SU-DHL-6 (cell line): ENCODE measurements around the gene GNAQ.

Experiments
- H2AFZ ChIP-seq: fragments of 200-600 bp; sonication (generic); 2 replicates; pipeline ENCODE4 v1.6.1; 2014; ENCODE audit warnings: low read depth, mild to moderate bottlenecking, moderate library complexity, mixed read lengths, antibody characterized with exemption, low read length; ENCODE audit not compliant: severe bottlenecking
- H3F3A ChIP-seq: fragments of 200-600 bp; shearing (Covaris generic); 2 replicates; pipeline ENCODE4 v1.6.0; 2016; ENCODE audit warnings: antibody characterized with exemption, mild to moderate bottlenecking; ENCODE audit not compliant: insufficient read depth
- H3K27ac ChIP-seq: fragments of 200-600 bp; sonication (generic); 2 replicates; pipeline ENCODE4 v1.5.1; 2016; ENCODE audit warnings: low read depth, mild to moderate bottlenecking, low read length, moderate library complexity, mixed read lengths
- H3K27me3 ChIP-seq: fragments of 200-600 bp; sonication (generic), shearing (Covaris generic); 2 replicates; pipeline ENCODE4 v1.6.0; 2014; ENCODE audit warnings: mild to moderate bottlenecking, low read length
- H3K36me3 ChIP-seq: fragments of 200-600 bp; sonication (generic); 2 replicates; pipeline ENCODE4 v1.6.1; 2014; ENCODE audit warnings: mild to moderate bottlenecking, low read length, mixed read lengths
- H3K4me2 ChIP-seq: fragments of 300-600, 200-600 bp; shearing (Covaris generic), sonication (generic); 2 replicates; pipeline ENCODE4 v1.6.0; 2014; ENCODE audit warnings: low read length, low read depth, mild to moderate bottlenecking; ENCODE audit not compliant: poor library complexity, severe bottlenecking
- H3K4me3 ChIP-seq: fragments of 200-600 bp; sonication (generic); 2 replicates; pipeline ENCODE4 v1.5.1; 2014; ENCODE audit warnings: antibody characterized with exemption, low read length, mild to moderate bottlenecking, mixed read lengths; ENCODE audit not compliant: insufficient read depth, poor library complexity, severe bottlenecking
- H3K79me2 ChIP-seq: fragments of 200-600 bp; sonication (generic); 2 replicates; pipeline ENCODE4 v1.6.1; 2014; ENCODE audit warnings: mild to moderate bottlenecking, low read length, moderate library complexity; ENCODE audit not compliant: insufficient read depth
- H3K9ac ChIP-seq: fragments of 200-600 bp; sonication (generic); 2 replicates; pipeline ENCODE4 v1.7.0; 2014; ENCODE audit warnings: mild to moderate bottlenecking, low read length
- H3K9me2 ChIP-seq: fragments of 200-600 bp; sonication (generic); replicated peaks from 2 replicates; pipeline ENCODE4 v1.6.1; 2014; ENCODE audit warnings: low read length; ENCODE audit not compliant: insufficient read depth
- H3K9me3 ChIP-seq: fragments of 200-600 bp; sonication (generic); 2 replicates; pipeline ENCODE4 v1.6.1; 2014; ENCODE audit warnings: low read length, mixed read lengths; ENCODE audit not compliant: insufficient read depth
- H4K20me1 ChIP-seq: fragments of 200-600 bp; sonication (generic); 2 replicates; pipeline ENCODE4 v1.6.1; 2014; ENCODE audit warnings: low read depth, mild to moderate bottlenecking, antibody characterized with exemption, low read length, moderate library complexity, mixed read lengths
- CTCF ChIP-seq: fragments of 200-600 bp; sonication (generic); IDR thresholded peaks from one replicate; pipeline ENCODE4 v1.5.1; 2017; ENCODE audit warnings: antibody characterized with exemption, mild to moderate bottlenecking, low read length, moderate library complexity; ENCODE audit not compliant: insufficient read depth, poor library complexity, severe bottlenecking
- EZH2phosphoT487 ChIP-seq: fragments of 200-600 bp; sonication (generic), shearing (Covaris generic); conservative IDR thresholded peaks from 2 replicates; pipeline ENCODE4 v1.6.1; 2018; ENCODE audit warnings: mild to moderate bottlenecking, antibody characterized with exemption, low read length, moderate library complexity, mixed read lengths

Gene GNAQ

GRCh38 chr9:77927265-77927664, 104.3 kb downstream of the GNAQ start:
- H2AFZ ChIP-seq: no peak overlapping the region
- no peaks in the 10 kb centered on the region for H3K9me3 ChIP-seq
- no peaks in the 10 kb centered on the region for H3K36me3 ChIP-seq
- H4K20me1 ChIP-seq: no peaks in the 10 kb centered on the region
- H3K4me3 ChIP-seq: no peak overlapping the region
- H3F3A ChIP-seq: no peaks in the 10 kb centered on the region
- no peaks in the 10 kb centered on the region for H3K9me2 ChIP-seq
- no peaks in the 10 kb centered on the region for H3K27me3 ChIP-seq
- no peaks in the 10 kb centered on the region for H3K79me2 ChIP-seq
- TF ChIP-seq EZH2phosphoT487 (no peak), CTCF (no peak)
- H3K4me2 ChIP-seq: no peak overlapping the region
- H3K27ac ChIP-seq: no peak overlapping the region
- no peak overlapping the region for H3K9ac ChIP-seq

- no peak overlapping the region for H2AFZ ChIP-seq
- TF ChIP-seq EZH2phosphoT487 (no peak), CTCF (no peak)
- H3K4me2 ChIP-seq: no peak overlapping the region
- H3K27me3 ChIP-seq: no peaks in the 10 kb centered on the region
- no peaks in the 10 kb centered on the region for H3K9me2 ChIP-seq
- no peaks in the 10 kb centered on the region for H3K9me3 ChIP-seq
- no peak overlapping the region for H3K4me3 ChIP-seq
- H3K36me3 ChIP-seq: no peaks in the 10 kb centered on the region
- no peak overlapping the region for H3K27ac ChIP-seq
- H3K79me2 ChIP-seq: no peaks in the 10 kb centered on the region
- H3F3A ChIP-seq: no peaks in the 10 kb centered on the region
- no peak overlapping the region for H3K9ac ChIP-seq
- H4K20me1 ChIP-seq: no peaks in the 10 kb centered on the region
These were observed 105.2 kb downstream of the GNAQ start for GRCh38 chr9:77926371-77926878.

GRCh38 chr9:77922591-77922990, 109.0 kb downstream of the GNAQ start:
- Histone ChIP-seq H3K27ac (no peak overlapping the region), H3K9me2 (no peaks in the 10 kb centered on the region), H3F3A (no peaks in the 10 kb centered on the region), H3K79me2 (no peaks in the 10 kb centered on the region), H3K27me3 (no peaks in the 10 kb centered on the region), H4K20me1 (no peaks in the 10 kb centered on the region), H3K9ac (no peak overlapping the region), H3K9me3 (no peaks in the 10 kb centered on the region), H2AFZ (no peak overlapping the region), H3K4me3 (no peak overlapping the region), H3K4me2 (no peak overlapping the region), H3K36me3 (no peaks in the 10 kb centered on the region)
- TF ChIP-seq CTCF (no peak), EZH2phosphoT487 (no peak)
